GM21390 (cell line): Measurements from ENCODE around the gene APOBEC3G.

Experiments used
- ATAC-seq: cut with Tn5 transposase; IDR thresholded peaks from one replicate; pipeline ENCODE4 v1.9.1; 2021; ENCODE audit not compliant: unreplicated experiment

APOBEC3G gene

GRCh38 chr22:39120983-39121382 lies 43.9 kb downstream of the APOBEC3G start:
- ATAC-seq = no peak

DNA sequence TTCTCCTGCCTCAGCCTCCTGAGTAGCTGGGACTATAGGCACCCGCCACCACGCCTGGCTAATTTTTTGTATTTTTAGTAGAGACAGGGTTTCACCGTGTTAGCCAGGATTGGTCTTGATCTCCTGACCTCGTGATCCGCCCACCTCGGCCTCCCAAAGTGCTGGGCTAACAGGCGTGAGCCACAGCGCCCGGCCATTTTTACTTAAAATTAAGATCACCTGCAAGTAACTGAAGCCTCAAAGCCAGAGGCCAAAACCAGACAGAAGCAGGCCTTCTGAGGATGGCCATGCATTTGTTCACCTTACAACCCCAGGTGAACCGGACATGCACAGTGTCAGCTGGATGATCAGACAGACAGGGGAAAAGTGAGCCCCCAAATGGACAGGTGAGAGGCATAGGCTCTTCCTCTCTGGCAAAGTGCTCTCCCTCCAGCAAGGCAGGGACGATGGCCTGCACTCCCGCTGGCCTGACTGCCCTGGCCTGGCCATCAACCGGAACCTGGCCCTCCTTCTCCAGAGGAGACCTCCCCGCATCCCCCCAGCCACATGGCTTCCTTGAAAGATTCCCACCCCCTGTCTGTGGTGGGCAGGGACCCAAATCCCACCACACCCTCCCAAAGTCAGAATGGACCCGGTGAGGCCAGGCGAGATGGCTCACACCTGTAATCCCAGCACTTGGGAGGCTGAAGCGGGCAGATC lies 45.8 kb downstream of the APOBEC3G start:
- no peak for ATAC-seq

GRCh38 chr22:39123751-39124581 lies 46.9 kb downstream of the APOBEC3G start:
- ATAC-seq = no peak

GRCh38 chr22:39125622-39126021 lies 48.5 kb downstream of the APOBEC3G start:
- no peak for ATAC-seq

DNA sequence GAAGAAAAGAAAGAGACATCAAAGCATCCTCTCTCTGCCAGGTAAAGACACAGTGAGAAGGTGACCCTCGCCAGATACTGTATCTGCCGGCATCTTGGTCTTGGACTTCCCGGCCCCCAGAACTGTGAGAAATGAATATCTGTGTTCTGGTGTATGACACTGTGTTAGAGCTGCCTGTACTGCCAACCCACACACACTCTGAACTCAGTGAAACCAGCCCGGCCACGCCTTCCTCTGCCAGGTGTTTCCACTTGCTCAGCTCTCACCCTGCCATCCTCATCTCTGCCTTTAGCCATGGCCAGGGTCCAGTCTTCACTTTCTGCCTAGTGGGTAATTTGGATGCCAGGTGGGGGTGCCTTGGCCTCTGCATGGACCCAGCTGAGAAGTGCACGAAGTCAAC lies 51.4 kb downstream of the APOBEC3G start:
- ATAC-seq = no peak

DNA sequence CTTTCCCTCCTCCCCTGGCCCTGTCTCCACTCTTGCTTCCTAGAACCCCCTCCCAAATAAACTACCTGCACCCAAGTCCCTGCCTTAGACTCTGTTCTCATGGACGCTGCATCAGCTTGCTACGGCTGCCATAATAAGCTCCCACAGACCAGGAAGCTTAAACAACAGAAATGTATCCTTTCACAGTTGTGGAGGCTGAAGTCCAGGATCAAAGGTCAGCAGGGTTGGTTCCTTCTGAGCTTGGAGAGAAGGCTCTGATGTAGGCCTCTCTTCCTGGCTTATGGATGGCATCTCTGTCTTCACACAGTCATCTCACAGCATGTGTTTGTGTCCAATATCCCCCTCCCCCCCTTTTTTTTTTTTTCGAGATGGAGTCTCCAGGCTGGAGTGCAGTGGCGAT lies 52.0 kb downstream of the APOBEC3G start:
- ATAC-seq = no peak

DNA sequence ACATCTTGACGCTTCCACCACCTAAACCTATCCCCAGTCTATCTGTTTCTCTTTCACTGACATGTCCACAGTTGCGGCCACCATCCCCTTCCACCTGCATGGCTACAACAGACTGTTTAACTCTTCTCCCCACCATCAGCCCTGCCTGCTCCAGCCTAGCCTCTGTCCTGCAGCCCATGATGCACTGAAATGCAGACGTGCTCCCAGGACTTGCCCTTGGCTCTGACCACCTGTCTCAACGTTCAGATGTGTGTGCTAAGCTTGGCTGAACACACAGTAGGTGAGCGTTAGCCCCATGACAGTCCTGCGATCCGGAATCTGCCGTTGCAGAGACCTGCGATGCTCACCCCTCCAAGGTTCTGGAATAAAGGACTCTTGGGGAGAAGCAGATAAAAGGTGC lies 52.7 kb downstream of the APOBEC3G start:
- ATAC-seq = no peak

GRCh38 chr22:39130152-39130704 lies 53.2 kb downstream of the APOBEC3G start:
- no peak for ATAC-seq

GRCh38 chr22:39130892-39131855 lies 54.1 kb downstream of the APOBEC3G start:
- ATAC-seq = no peak

DNA sequence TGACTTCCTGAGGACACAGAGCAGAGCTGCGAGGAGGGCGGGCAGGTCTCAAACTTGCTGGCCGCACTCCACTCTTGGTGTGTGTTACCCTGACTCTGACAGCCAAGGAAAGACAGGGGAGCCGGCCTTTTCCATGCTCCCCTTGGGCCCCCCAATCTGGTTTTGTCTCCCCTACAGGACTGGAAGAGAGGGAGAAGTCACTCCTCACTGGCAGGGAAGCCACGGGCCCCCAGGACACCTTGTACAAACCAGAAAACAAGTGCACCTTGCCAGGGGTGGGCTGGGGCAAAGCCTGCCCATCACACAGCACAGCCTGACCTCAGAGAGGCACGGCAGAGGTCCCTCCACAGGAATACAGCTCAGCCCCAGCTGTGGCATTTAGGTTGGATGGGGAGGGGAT lies 55.2 kb downstream of the APOBEC3G start:
- no peak for ATAC-seq

DNA sequence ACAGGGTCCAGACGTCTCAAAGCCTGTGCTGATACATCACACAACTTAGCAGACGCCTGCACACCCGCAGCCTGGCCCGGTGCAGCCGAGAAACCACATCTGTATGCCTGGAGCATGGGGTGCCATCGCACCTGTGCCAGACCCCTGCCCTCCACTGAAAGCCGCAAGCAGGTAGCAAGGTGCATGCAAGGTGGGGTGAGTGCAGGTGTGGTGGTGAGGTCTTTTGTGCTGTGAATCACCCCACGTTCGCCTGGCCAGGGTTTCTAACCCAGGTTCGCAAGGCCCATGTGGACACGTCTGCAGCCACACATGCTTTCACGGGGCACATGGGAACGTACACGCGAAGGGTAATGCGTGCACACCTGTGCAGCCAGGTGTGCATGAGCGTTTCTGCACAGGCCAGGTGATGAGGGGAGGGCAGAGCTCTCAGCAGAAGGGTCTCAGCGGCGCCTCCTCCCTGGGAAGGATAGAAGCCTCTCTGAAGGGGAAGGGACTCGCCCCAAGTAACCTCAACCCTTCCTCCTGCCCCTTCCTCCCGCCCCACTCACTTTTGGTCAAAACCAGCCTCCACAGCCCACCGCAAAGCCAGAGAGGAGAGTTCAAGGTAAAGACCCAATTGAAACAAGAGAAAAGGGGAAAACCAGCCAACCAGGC lies 55.9 kb downstream of the APOBEC3G start:
- ATAC-seq = no peak

DNA sequence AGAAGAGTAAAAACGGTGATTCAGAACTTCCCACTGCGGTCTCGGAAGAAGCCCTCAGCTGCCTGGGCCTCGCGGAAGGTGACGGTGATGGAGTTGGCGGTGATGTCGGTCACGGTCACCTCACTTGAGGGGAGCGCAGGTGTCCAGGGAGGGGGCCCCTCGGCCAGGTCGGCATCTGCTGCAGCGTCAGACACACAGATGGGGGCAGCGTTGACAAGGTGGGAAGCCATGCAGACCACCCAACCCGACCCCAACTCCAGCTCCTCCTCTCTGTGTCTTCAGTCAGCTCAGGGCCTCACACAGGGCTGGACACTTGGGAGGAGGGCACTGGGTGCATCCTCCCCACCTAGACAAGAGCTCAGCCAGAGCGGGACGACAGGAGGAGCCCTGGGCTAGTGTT lies 56.8 kb downstream of the APOBEC3G start:
- ATAC-seq = no peak

DNA sequence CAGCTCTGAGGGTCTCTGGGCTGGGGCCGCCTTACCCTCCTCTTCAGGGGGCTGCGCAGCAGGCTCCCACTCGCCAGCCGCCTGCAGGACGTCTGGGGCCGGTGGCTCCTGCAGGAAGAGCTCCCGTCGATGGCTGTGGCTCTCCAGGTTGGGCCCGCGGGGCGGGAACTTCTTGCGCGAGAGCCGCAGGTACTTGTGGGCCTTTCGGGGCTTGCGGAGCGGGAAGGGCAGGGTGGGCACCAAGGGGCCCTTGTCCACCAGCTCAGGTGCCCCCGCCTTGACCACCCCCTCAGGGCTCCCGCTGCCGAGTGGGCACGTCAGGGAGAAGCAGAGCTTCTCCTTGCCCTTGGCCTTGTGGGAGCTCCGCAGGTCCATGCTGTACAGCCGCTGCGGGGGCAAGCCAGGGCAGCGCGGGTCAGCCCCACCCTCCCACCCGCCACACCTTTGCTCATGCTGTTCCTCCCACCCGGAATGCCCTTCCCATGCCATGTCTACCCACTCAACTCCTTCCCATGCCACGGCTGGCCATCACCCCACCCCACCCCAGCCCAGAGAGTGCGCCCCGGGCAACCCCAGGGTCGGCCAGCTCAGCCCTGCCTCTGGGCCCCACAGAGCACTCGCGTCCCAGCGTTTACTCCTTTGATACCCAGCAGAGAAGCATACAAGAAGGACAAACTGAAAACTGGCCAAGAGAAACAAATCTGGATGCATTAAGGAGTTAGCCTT lies 57.5 kb downstream of the APOBEC3G start:
- no peak for ATAC-seq

- no peak for ATAC-seq
These were observed 58.2 kb downstream of the APOBEC3G start for GRCh38 chr22:39135092-39135896.

GRCh38 chr22:39136317-39136716 lies 59.2 kb downstream of the APOBEC3G start:
- ATAC-seq = no peak
